Panc1 (cell line): ENCODE measurements around the gene ELAVL1.

Source experiments
- CTCF ChIP-seq: fragments of 450-650 bp; IDR thresholded peaks from 2 replicates; pipeline ENCODE4 v1.5.1; 2017; ENCODE audit warnings: mild to moderate bottlenecking
- SIN3A ChIP-seq: IDR thresholded peaks from 2 replicates; pipeline ENCODE4 v1.6.1; 2012; ENCODE audit warnings: low read depth, mild to moderate bottlenecking, low read length, moderate library complexity, borderline replicate concordance; ENCODE audit not compliant: insufficient read depth

- TF ChIP-seq CTCF = no peak
- TF ChIP-seq SIN3A = no peak
Observed at GRCh38 chr19:8045872-8046568, 40.6 kb upstream of the ELAVL1 start.
